ENCODE data around the gene RASGRF2.

The RASGRF2 gene

GRCh38 chr5:80959768-80960442 lies at the start of gene RASGRF2:
RASGRF2 (plus strand) TSS chr5:80960363; CDS start chr5:80960739, 376 bp downstream.
- DNase-seq (ENCODE audit: low read depth) = peak; percentile 20

GRCh38 chr5:80912479-80912878 lies 47.7 kb upstream of the RASGRF2 start:
- DNase-seq (ENCODE audit: low read depth) = no peak

GRCh38 chr5:80915716-80916115 lies 44.4 kb upstream of the RASGRF2 start:
- DNase-seq (ENCODE audit: low read depth) = no peak

- no peak for DNase-seq (ENCODE audit: low read depth)
Measured at GRCh38 chr5:80916676-80917075, 43.5 kb upstream of the RASGRF2 start.

- DNase-seq (ENCODE audit: low read depth) = no peak
Measured at GRCh38 chr5:80917631-80918030, 42.5 kb upstream of the RASGRF2 start.

- no peak for DNase-seq (ENCODE audit: low read depth)
Measured at GRCh38 chr5:80919678-80920196, 40.4 kb upstream of the RASGRF2 start.

GRCh38 chr5:80920333-80920732 lies 39.8 kb upstream of the RASGRF2 start:
- DNase-seq (ENCODE audit: low read depth) = no peak

- DNase-seq (ENCODE audit: low read depth) = no peak
Measured at GRCh38 chr5:80921026-80921425, 39.1 kb upstream of the RASGRF2 start.

- no peak for DNase-seq (ENCODE audit: low read depth)
Measured at GRCh38 chr5:80925931-80926330, 34.2 kb upstream of the RASGRF2 start.

- DNase-seq (ENCODE audit: low read depth) = no peak
Measured at GRCh38 chr5:80926536-80926935, 33.6 kb upstream of the RASGRF2 start.

GRCh38 chr5:80926979-80927656 lies 33.0 kb upstream of the RASGRF2 start:
- DNase-seq (ENCODE audit: low read depth) = no peak

GRCh38 chr5:80928073-80928472 lies 32.1 kb upstream of the RASGRF2 start:
- no peak for DNase-seq (ENCODE audit: low read depth)

GRCh38 chr5:80930940-80931339 lies 29.2 kb upstream of the RASGRF2 start:
- DNase-seq (ENCODE audit: low read depth) = no peak

- no peak for DNase-seq (ENCODE audit: low read depth)
Measured at GRCh38 chr5:80931411-80931810, 28.8 kb upstream of the RASGRF2 start.

GRCh38 chr5:80933036-80933435 lies 27.1 kb upstream of the RASGRF2 start:
- DNase-seq (ENCODE audit: low read depth) = no peak

- no peak for DNase-seq (ENCODE audit: low read depth)
Measured at GRCh38 chr5:80934751-80935150, 25.4 kb upstream of the RASGRF2 start.

GRCh38 chr5:80935811-80936385 lies 24.3 kb upstream of the RASGRF2 start:
- DNase-seq (ENCODE audit: low read depth) = no peak

- no peak for DNase-seq (ENCODE audit: low read depth)
Measured at GRCh38 chr5:80936881-80937280, 23.3 kb upstream of the RASGRF2 start.

GRCh38 chr5:80937584-80938356 lies 22.4 kb upstream of the RASGRF2 start:
- DNase-seq (ENCODE audit: low read depth) = no peak

GRCh38 chr5:80941496-80941895 lies 18.7 kb upstream of the RASGRF2 start:
- DNase-seq (ENCODE audit: low read depth) = no peak

- DNase-seq (ENCODE audit: low read depth) = no peak
Measured at GRCh38 chr5:80951366-80951765, 8.8 kb upstream of the RASGRF2 start.

- DNase-seq (ENCODE audit: low read depth) = no peak
Measured at GRCh38 chr5:80953587-80953986, 6.6 kb upstream of the RASGRF2 start.

Data from stimulated activated CD8-positive, alpha-beta memory T cell treated with anti-CD3 and anti-CD28 coated beads, Interleukin-12 subunit alpha, Interleukin-12 subunit beta, amount 100 ng/mL, for 1 hour (primary cell).